Measurements from ENCODE around the gene ITIH1.
"Not testable (repeated sequence)": the region's sequence is repeated elsewhere in the genome, so short reads cannot be mapped to it uniquely, and the experiment has no call there.

ITIH1 gene

DNA sequence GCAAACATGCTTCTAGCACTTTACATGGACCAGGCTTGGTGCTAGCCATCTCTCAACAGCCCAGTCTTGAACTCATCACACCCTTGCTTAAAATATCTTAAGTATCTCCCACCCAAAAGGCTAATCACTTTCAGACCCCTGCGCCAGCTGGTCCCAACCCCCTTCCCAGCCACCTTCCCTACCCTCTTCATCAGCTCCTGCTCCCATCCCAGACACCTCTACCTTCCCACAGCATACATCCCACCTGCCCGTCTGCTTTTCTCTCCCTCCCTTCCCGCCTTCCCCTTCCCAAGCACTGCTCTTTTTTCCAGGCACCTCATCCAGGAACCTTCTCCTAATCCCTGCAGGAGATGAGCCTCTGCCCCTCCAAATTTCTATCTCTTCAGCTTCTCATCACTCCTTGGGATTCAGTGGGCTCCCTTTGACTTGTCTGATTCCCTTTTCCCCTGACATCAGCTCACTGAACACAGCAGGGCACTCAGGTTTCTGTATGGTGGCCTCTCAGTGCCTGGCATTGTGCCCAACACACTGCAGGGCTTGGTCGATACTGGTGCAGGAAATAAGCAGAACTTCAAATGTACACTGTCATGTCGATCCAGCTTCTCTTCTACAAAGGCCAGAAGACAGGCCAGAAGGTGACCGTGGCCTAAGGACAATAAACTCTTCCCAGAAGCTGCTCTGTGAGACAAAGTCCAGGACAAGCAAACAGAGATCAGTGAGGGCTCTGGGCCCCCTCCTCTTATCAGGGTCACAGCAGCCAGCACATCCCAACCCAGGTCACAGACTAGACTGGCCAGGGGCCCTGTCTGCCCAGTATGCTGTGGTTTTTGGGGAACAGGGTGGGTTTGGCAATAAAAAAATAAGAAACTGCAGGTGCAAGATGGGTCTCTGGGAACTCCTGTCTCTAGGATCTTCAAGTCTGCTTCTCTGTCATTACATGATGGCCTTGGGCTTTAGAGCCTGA is 2.2 kb upstream of the ITIH1 start:
- DNase-seq: no peak

DNA sequence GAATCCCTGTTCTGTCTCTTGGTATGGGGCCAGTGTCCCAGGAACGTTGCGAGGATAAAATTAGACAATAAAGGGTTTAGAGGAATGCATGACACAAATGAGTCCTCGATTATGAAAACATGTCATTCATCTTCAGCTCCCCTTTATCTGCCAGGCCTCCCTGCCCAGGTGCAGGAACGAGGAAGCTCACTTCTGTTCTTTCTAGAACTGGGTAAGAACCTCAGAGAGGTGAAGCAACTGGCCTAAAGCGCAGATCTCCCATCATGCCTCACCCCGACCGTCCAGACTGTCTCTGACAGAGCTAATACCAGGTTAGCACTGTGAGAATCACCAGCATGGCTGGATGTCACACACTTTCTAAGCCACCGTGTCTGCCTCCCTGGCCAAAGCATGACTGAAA is 1.5 kb upstream of the ITIH1 start:
- no peak for DNase-seq

DNA sequence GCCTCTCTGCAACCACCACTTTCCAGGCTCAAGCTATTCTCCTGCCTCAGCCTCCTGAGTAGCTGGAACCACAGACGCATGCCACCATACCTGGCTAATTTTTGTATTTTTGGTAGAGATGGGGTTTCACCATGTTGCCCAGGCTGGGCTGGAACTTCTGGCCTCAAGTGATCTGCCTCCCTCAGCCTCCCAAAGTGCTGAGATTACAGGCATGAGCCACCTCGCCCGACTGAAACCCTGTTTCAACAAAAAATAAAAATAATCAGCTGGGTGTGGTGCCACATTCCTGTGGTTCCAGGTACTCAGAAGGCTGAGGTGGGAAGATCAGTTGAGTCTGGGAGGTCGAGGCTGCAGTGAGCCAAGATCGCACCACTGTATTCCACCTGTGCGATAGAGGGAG is 913 bp upstream of the ITIH1 start:
- DNase-seq: not testable (repeated sequence)

DNA sequence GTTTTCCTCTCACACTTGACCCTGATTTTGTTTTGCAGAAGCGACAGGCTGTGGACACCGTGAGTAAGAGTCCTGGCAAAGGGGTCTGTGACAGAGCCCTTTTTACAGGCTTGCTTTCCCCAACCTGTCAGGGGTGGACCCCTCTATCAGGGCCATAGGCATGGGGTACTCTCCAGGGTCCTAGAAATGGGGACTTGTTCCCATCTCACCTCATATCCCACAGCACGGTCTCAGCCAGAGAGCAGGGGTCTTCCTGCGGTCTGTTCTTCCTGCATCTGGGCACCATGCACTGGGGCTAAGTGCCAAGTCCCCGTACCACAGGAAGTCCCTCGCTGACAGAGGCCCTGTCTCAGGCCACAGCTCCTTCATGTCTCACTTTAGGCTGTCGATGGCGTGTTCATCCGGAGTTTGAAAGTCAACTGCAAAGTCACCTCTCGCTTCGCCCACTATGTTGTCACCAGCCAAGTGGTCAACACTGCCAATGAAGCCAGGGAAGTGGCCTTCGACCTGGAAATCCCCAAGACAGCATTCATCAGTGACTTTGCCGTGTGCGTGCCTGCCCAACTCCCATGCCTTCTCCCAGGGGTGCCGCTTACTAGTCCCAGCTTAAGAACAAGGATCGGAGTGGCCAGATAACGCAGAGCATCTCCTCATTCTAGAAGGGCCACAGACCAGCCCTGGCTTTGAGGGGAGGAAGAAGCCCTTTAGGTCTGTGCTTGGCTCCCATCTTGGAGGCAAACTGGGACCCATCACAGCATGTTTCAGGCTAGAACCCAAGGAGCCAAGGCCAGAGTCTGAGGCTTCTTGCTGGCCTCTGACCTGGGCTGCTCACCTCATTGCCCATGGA is 783 bp downstream of the ITIH1 start:
- no peak for DNase-seq

DNA sequence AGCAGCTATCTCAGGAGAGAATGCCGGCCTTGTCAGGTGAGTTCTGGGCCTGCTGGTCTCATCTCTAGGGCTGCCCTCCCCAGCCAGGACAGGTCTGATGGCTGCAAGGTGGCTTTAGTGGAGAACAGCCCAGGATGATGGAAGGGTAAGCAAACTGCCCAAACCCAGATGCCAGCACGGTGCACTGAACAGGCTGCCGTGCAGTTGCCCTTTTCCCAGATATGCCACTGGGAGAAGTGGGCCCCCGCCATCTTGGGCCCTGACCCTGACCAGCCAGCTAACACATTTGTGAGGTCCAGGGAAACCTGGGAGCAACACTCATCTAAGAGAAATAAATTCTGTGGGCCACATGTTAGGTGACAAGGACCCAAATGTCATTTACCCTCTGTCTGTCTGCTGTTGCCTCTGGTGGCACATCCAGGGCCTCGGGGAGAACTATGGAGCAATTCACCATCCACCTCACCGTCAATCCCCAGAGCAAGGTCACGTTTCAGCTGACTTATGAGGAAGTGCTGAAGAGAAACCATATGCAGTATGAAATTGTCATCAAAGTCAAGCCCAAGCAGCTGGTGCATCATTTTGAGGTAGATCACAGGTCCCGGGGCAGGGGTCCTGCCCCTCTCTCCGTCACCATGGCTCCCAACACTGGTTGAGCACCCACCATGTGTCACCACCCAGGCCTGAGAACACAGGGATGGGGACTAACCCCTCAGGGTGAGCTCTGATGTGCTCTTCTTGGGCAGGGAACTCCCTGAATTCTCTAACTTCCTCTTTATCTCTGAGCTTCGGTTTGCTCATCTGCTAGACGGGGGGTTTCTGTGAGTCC is 1.8 kb downstream of the ITIH1 start:
- no peak for DNase-seq

DNA sequence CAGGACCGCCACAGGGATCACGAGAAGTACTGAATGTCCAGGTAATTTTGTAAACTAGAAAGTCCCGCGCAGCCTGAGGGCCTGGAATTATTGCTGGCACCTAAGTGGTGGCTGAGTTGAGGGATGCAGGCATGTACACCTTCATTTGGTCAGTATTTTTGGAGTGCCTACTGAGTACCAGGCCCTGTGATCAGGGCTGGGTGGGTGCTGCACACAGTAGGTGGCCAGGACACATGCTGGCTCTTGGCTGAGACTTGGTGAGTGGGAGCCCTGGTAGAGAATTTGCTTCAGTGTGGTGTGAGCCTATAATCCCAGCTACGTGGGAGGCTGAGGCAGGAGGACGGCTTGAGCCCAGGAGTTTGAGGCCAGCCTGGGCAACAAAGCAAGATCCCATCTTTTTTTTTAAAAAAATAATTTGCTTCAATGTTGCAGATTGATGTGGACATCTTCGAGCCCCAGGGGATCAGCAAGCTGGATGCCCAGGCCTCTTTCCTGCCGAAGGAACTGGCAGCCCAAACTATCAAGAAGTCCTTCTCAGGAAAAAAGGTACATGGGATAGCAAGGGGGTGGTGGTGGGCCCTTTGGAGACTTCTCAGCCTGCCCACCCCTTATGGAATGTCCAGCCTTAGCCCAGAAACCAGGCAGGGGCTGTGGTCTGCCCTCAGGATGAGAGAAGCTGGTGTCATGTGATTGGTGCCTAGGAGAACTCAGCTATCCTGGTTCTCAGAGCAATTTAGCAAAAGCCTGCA is 2.6 kb downstream of the ITIH1 start:
- no peak for DNase-seq

DNA sequence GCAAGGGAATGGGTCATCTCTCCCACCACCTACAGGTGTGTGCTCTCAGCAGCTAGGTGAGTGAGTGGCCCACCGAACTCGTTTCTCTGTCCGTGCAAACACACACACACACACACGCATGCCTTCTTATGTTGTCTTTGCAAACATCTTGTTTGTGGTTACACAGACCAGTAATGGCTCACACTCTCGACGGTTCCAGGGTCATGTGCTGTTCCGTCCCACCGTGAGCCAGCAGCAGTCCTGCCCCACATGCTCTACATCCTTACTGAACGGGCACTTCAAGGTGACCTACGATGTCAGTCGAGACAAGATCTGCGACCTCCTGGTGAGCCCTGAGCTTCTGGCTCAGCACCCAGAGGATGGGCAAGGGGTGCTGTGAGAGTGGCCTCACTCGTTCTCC is 4.3 kb downstream of the ITIH1 start:
- no peak for DNase-seq

DNA sequence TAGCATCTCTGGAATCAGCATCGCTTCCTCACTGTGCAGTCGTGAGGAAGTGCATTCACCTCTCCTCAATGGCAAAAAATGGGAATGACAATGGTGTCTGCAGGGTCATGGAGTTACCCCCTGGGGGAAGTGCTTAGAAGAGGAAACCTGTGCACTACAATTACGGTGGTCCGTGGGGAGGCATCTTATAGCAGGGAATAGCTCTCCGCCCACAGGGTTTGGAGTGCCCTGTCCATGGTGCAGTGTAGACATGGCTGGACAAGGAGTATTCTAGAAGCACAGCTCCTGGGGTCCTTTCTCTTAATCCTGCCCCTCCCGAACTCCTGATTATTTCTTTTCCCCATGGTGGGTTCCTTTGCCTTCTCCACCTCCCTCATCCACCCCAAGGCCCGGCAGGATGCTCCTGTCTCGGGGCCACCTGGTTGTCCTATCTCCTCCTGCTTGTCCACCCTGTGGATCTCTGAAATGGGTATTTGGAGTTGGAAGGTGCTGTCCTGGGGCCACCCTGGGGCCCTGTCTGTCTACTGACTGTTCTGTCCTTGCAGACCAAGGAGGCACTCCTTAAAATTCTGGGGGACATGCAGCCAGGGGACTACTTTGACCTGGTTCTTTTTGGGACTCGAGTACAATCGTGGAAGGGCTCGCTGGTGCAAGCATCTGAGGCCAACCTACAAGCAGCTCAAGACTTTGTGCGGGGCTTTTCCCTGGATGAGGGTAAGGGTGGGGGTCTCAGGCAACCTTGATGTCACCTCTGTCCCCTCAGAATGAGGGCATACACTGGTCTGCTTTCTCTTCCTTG is 5.2 kb downstream of the ITIH1 start:
- no peak for DNase-seq

DNA sequence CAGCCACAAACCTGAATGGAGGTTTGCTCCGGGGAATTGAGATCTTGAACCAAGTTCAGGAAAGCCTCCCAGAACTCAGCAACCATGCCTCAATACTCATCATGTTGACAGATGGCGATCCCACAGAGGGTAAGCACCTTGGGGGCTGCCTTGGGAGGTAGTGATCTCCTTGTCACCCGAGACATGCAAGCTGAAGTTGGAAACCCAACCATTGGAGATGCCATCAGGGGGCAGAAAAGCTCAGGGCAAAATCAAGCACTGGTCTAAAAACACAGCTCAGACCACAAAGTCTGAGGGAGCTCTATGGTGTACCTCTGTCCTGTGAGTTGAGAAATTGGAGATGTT is 5.8 kb downstream of the ITIH1 start:
- no peak for DNase-seq

DNA sequence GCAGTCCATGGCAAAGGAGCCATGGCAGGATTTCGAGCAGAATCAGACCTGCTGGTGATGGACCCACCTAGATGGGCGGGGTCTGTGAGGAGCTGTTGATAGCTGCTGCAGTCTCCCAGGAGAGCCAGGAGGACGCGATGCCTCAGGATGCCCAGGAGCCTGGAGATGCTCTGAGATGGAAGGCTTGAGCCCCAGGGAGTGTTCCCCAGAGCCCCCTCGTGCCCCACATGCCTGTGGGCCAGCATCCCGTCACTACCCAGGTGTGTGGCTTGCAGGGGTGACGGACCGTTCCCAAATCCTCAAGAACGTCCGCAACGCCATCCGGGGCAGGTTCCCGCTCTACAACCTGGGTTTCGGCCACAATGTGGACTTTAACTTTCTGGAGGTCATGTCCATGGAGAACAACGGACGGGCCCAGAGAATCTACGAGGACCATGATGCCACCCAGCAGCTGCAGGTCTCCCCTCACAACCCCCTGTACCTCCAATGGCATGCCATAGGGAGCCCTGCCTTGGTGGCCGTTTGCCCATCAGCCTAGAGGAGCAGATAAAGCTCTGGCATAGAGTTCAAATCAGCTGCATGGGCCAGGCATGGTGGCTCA is 6.7 kb downstream of the ITIH1 start:
- DNase-seq: no peak

DNA sequence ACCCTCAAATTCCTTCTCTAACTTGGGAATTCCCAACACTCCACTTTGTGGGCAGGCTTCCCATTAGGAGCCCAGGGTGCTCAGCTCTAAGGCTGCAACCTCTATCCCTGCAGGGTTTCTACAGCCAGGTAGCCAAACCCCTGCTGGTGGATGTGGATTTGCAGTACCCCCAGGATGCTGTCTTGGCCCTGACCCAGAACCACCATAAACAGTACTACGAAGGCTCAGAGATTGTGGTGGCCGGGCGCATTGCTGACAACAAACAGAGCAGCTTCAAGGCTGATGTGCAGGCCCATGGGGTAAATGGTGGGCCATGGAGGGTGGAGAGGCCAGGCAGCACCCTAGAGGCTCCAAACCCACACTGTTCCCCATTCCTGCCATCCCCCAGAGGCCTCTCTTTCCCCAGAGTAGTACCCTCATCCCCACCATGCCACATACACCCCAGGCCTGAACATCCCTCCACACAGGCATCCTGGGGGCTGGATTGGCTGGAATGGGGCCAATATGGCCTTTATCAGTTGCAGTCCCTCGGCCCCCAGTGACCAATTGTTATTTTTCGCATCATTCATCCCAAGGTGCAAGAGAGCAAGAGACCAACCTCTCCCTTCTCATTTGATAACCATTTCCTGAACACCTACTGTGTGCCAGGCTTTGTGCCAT is 7.7 kb downstream of the ITIH1 start:
- DNase-seq: no peak

DNA sequence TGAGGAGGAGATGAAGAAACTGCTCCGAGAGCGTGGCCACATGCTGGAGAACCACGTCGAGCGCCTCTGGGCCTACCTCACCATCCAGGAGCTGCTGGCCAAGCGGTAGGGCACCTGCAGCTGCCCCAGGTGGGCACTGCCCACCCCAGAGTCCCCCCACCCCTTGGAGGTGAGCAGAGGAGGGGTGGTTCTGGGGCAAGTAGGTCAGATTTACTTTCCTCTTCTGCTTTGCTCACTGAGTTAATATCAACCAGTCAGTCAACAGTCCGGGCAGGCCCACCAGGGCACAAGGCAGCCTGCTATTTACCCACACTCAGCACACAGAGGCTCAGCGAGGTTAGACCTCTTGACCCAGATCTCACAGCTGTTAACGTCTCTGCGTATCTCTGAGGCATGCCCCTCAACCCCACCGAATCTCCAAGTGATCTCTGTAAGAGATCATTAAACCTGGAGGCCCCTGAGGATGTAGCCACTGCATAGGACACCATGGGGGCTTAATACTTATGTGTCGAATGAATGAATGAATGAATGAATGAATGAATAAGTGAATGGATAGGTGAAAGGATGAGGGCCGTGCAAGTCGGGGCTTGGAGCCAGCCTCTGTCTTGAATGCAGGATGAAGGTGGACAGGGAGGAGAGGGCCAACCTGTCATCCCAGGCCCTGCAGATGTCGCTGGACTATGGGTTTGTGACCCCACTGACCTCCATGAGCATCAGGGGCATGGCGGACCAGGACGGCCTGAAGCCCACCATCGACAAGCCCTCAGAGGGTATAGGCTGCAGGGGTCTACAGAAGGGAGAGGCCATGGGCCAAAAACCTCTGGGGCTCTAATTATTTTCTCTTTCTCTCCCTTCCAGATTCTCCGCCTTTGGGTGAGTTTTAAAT is 9.2 kb downstream of the ITIH1 start:
- no peak for DNase-seq

DNA sequence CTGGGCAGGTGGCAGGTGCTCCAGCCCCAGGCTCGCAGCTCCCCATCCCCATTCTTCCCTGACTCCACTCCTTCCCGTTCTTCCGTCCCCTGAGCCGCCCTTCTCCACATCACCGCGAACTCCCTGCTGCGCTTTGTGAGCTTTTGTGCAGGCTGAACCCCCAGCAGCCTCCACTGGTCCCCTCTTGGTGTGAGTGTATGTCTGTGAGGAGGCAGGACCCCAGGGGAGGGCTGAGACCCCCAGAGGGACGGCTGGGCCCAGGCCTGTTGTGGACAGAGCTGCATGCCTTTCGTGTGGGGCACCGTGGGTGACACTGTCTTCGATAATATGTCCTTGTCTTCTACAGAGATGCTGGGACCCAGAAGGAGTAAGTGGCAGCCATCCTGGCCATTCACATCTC is 9.8 kb downstream of the ITIH1 start:
- DNase-seq: no peak

DNA sequence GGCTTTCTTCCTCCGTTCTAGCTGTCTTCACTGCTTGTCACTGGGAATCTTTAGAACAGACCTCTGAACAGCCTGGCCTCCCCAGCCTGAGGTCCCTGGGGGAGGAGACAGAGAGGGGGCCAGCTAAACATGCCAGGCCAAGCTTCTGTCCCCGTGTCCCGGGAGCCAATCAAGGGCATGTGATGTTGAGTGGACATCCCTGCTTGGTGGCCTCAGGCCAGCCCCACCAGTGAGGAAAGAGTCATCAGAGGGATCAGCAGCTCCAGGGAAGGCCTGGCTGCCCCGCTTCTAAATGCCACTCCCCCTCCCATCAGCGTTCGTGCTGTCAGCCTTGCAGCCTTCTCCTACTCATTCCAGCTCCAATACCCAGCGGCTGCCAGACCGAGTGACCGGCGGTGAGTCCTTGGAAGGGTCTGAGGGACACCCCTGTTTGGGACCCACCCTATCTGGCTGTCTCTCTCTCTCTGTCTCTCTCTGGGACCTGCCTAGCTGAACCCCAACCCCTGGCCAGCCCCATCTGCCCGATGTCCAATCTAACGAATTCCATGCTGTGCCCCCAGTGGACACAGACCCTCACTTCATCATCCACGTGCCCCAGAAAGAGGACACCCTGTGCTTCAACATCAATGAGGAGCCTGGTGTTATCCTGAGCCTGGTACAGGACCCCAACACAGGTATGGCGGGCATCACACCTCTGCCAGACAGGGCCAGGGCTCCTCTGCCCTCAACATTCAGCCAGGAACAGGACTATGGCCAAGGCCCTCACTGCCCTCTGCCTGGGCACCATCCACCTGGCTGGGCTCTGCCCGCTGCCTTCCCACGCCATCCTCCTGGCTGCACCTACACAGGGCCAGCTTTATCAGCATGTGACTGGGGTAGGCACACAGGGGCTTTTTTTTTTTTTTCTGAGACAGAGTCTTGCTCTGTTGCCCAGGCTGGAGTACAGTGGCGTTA is 10.6 kb downstream of the ITIH1 start:
- no peak for DNase-seq

DNA sequence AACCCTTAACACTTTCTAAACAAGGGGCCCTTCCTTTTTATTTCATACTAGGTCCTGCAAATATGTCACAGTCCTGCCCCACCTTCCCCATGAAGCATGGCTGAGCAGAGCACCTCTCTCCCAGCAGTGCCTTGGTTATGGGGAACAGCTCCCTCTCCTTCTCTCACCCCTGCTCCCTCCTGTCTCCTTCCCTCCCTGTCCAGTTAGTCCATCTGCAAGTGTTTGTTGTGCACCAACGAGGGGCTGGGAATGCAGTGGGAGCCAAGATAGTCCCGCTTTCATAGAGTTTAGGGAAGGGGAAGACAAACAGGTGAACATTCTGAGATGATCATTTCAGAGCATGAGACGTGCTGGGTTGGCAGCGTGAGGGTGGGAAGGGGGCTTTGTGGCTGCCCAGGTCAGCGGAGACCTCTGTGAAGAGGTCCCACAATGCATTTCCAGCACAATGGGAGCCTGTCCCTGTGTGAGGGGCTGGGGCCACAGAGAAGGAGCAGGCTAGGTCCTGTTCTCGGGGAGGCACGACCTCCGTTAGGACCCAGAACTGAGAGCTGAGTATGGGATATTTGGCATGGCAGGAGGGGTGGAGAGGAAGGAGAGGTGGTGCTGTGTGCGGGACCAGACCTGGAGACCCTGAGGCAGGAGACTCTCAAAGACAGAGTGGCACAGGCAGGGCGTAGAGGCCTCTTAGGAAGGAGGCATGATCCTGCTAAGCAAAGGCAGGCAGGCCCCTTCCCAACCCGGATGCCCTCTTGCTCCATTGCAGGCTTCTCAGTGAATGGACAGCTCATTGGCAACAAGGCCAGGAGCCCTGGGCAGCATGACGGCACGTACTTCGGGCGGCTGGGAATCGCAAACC is 11.7 kb downstream of the ITIH1 start:
- no peak for DNase-seq

DNA sequence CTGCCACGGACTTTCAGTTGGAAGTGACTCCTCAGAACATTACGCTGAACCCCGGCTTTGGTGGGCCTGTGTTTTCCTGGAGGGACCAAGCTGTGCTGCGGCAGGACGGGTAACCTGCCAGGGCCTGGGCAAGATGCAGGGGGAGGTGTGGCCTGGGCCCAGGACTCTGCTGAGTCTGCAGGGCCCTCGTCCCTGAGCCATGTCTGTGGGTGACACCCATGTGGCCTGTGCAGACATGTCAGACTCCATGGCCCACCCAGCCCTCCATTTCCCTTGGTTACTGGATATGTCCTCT is 12.3 kb downstream of the ITIH1 start:
- DNase-seq: no peak

DNA sequence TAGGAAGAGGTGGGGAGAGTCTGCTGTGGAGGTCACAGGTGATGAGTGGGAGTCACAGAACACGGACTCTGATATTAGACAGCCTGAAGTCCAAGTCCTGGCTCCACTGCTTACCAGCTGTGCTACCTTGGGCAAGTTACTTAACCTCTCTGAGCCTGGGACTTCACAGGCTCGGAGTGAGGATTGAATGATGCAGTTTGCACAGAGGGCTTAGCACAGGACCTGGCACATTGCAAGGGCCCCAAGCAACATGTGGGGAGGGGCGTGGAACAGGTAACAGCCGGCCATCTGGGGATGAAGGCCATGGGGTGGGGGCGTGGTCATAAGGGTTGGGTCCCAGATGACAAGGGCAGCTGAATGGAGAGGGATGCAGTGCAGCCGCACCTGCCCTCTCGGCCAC is 12.9 kb downstream of the ITIH1 start:
- DNase-seq: no peak

DNA sequence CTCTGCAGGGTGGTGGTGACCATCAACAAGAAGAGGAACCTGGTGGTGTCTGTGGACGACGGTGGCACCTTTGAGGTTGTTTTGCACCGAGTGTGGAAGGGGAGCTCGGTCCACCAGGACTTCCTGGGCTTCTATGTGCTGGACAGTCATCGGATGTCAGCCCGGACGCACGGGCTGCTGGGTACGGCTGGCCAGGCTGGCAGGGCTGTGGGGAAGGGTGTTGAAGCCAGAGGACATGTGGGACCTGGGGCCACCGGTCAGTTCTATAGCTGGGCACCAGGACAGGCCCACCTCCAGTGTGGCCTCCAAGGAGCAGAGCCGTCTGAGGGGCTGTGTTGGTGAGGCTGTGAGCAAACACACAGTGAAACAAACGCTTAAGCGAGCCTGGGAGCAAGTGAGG is 13.3 kb downstream of the ITIH1 start:
- no peak for DNase-seq
